Body of pancreas (tissue), 4 donors: ENCODE measurements around the gene GMPPA.

ENCODE experiments used
- POLR2A ChIP-seq, 3 donors: fragments of 450-650 bp; IDR thresholded peaks; one replicate each; pipeline ENCODE4 v1.6.1; 2016; ENCODE audit warnings: antibody characterized with exemption in 3 of 3, mild to moderate bottlenecking in 2 of 3
- TF ChIP-seq, protein P1 (sequence below), 7 experiments: fragments of 450-650 bp in 4 of 7; fragments of 200-600 bp in 3 of 7; sonication (generic) in 3 of 7; IDR thresholded peaks; one replicate each; pipeline ENCODE4 v1.5.1; 2016 to 2019; ENCODE audit warnings: antibody characterized with exemption in 7 of 7

DNA sequence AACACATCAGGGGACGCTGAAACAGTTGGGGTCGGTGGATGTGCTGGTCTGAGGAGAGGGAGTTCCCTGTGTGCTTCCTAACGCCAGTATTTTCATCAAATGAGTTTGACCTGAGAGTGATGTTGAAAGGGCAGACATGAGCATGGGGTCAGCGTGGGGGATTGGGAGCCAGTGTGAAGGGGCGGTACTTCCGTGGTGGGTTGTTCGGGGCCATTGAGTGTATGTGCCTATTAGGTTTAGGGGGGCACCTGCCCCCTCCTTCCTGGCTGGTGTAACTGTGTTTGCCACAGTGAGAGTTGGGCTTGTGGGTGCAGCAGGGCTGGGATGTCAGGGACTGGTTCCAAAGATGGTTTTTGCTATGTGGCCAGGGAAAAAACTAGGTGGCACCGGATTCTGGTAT lies 39.7 kb upstream of the GMPPA start:
- TF ChIP-seq, protein P1, sequence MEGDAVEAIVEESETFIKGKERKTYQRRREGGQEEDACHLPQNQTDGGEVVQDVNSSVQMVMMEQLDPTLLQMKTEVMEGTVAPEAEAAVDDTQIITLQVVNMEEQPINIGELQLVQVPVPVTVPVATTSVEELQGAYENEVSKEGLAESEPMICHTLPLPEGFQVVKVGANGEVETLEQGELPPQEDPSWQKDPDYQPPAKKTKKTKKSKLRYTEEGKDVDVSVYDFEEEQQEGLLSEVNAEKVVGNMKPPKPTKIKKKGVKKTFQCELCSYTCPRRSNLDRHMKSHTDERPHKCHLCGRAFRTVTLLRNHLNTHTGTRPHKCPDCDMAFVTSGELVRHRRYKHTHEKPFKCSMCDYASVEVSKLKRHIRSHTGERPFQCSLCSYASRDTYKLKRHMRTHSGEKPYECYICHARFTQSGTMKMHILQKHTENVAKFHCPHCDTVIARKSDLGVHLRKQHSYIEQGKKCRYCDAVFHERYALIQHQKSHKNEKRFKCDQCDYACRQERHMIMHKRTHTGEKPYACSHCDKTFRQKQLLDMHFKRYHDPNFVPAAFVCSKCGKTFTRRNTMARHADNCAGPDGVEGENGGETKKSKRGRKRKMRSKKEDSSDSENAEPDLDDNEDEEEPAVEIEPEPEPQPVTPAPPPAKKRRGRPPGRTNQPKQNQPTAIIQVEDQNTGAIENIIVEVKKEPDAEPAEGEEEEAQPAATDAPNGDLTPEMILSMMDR (IDR thresholded peaks at IDR 0.05): no peak
- TF ChIP-seq POLR2A (IDR thresholded peaks at IDR 0.05): no peak
